HG03108 (cell line): Measurements from ENCODE around the gene RCOR3.

Source experiments
- ATAC-seq: cut with Tn5 transposase; IDR thresholded peaks from one replicate; pipeline ENCODE4 v1.9.1; 2021; ENCODE audit warnings: moderate library complexity; ENCODE audit not compliant: unreplicated experiment

RCOR3 gene

GRCh38 chr1:211324992-211325775 lies 66.0 kb downstream of the RCOR3 start:
- no peak for ATAC-seq

- ATAC-seq: no peak
Measured at GRCh38 chr1:211326140-211326527, 67.0 kb downstream of the RCOR3 start.

- ATAC-seq: peak; percentile 32
Measured at GRCh38 chr1:211326528-211327345, 67.6 kb downstream of the RCOR3 start, which contains the start of gene TRAF5. TRAF5 (plus strand) TSS chr1:211326833; CDS start chr1:211353240, 26,407 bp downstream.

- ATAC-seq: peak; percentile 28
Measured at GRCh38 chr1:211327346-211327921, 68.3 kb downstream of the RCOR3 start.

- ATAC-seq: no peak
Measured at GRCh38 chr1:211328084-211328694, 69.0 kb downstream of the RCOR3 start.

- no peak for ATAC-seq
Measured at GRCh38 chr1:211328866-211329475, 69.8 kb downstream of the RCOR3 start.

GRCh38 chr1:211329764-211330201 lies 70.6 kb downstream of the RCOR3 start:
- peak; percentile 42 for ATAC-seq

GRCh38 chr1:211330282-211330936 lies 71.2 kb downstream of the RCOR3 start:
- no peak for ATAC-seq

- no peak for ATAC-seq
Measured at GRCh38 chr1:211331011-211331709, 72.0 kb downstream of the RCOR3 start.

GRCh38 chr1:211332036-211332616 lies 73.0 kb downstream of the RCOR3 start:
- ATAC-seq: no peak

GRCh38 chr1:211332830-211333229 lies 73.7 kb downstream of the RCOR3 start:
- no peak for ATAC-seq

GRCh38 chr1:211333906-211334305 lies 74.7 kb downstream of the RCOR3 start:
- ATAC-seq: no peak

- no peak for ATAC-seq
Measured at GRCh38 chr1:211334986-211335385, 75.8 kb downstream of the RCOR3 start.

GRCh38 chr1:211335522-211336157 lies 76.5 kb downstream of the RCOR3 start:
- ATAC-seq: peak; percentile 95

- ATAC-seq: no peak
Measured at GRCh38 chr1:211336161-211336560, 77.0 kb downstream of the RCOR3 start.

- no peak for ATAC-seq
Measured at GRCh38 chr1:211336775-211337174, 77.6 kb downstream of the RCOR3 start.

- no peak for ATAC-seq
Measured at GRCh38 chr1:211337430-211338223, 78.5 kb downstream of the RCOR3 start.

- ATAC-seq: no peak
Measured at GRCh38 chr1:211338224-211338620, 79.1 kb downstream of the RCOR3 start.
